ENCODE results near the gene CHAD.

The CHAD gene

DNA sequence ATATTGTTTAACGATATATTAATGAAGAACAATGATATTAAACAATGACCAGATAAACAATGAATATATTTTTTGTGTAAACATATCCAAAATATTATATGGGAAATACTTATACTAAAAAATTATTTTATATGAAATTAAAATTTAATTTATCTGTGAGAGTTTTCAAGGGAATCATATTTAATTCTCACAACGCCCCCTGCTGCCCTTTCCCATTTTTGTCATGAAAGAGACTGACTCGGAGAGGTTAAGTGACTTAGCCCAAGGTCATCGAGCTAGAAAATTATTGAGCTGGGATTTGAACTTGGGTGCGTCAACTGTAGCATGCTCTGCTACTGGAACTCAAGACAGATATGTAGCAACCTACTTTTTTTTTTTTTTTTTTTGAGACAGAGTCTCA lies 32.4 kb upstream of the CHAD start:
- TF ChIP-seq, protein P1, sequence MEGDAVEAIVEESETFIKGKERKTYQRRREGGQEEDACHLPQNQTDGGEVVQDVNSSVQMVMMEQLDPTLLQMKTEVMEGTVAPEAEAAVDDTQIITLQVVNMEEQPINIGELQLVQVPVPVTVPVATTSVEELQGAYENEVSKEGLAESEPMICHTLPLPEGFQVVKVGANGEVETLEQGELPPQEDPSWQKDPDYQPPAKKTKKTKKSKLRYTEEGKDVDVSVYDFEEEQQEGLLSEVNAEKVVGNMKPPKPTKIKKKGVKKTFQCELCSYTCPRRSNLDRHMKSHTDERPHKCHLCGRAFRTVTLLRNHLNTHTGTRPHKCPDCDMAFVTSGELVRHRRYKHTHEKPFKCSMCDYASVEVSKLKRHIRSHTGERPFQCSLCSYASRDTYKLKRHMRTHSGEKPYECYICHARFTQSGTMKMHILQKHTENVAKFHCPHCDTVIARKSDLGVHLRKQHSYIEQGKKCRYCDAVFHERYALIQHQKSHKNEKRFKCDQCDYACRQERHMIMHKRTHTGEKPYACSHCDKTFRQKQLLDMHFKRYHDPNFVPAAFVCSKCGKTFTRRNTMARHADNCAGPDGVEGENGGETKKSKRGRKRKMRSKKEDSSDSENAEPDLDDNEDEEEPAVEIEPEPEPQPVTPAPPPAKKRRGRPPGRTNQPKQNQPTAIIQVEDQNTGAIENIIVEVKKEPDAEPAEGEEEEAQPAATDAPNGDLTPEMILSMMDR (IDR thresholded peaks at IDR 0.05; ENCODE audit: insufficient read depth, low read depth, low read length, missing control alignments), result peak; percentile 40
- peak; percentile 33 for DNase-seq (ENCODE audit: low read depth)
- no peak overlapping the region for H3K4me3 ChIP-seq (ENCODE audit: low read length)

GRCh38 chr17:50499721-50500120 lies 31.0 kb upstream of the CHAD start:
- TF ChIP-seq, protein P1 (IDR thresholded peaks at IDR 0.05; ENCODE audit: insufficient read depth, low read depth, low read length, missing control alignments), result no peak
- no peak overlapping the region for H3K4me3 ChIP-seq (ENCODE audit: low read length)
- DNase-seq (ENCODE audit: low read depth), result no peak

- H3K4me3 ChIP-seq (ENCODE audit: low read length), result no peak overlapping the region
- TF ChIP-seq, protein P1 (IDR thresholded peaks at IDR 0.05; ENCODE audit: insufficient read depth, low read depth, low read length, missing control alignments), result no peak
- no peak for DNase-seq (ENCODE audit: low read depth)
Observed at GRCh38 chr17:50499270-50499669, 30.6 kb upstream of the CHAD start.

- peak; percentile 89 for DNase-seq (ENCODE audit: low read depth)
- TF ChIP-seq, protein P1 (IDR thresholded peaks at IDR 0.05; ENCODE audit: insufficient read depth, low read depth, low read length, missing control alignments), result no peak
- no peak overlapping the region for H3K4me3 ChIP-seq (ENCODE audit: low read length)
Observed at GRCh38 chr17:50498021-50498874, 29.6 kb upstream of the CHAD start.

DNA sequence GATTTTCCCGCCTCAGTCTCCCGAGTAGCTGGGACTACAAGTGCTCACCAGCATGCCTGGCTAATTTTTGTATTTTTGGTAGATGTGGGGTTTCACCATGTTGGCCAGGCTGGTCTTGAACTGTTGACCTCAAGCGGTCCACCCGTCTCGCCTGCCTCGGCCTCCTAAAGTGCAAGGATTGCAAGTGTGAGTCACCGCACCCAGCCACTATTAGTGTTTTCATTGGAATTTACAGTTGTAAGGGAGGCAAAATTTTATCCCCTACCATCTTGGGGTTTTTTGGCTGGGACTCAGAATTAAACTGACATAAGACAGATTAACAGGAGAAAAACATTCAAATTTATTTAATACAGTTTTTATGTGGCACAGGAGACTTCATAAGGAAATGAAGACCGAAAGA lies 27.2 kb upstream of the CHAD start:
- peak; percentile 44 for DNase-seq (ENCODE audit: low read depth)
- no peak overlapping the region for H3K4me3 ChIP-seq (ENCODE audit: low read length)
- TF ChIP-seq, protein P1 (IDR thresholded peaks at IDR 0.05; ENCODE audit: insufficient read depth, low read depth, low read length, missing control alignments), result no peak

DNA sequence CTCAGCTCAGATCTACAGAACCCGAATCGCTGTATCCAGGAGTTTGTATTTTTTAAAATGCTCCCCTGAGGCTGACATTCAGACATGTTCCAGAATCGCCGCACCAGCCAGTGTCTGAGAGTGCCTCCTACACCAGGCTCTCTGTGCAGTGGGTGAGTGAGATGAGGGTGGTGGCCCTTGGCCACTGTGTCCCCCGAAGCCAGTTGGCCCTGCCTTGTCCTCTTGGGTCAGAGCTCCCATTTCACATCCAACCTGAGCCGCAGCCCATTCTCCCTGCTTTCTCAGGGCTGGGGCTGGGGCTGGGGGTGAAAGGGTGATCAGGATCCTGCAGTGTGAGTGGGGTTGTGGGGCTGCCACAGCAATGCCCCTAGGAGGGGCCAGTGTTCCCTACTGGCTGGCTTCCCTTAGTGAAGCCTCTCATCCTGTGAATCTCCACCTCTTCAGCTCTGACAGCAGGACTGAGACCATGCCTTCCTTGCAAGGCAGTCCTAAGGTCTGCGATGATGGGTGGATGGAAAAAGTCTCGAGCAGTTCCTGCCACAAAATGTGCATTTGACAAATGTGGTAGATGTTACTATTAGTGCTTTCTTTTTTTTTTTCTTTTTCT lies 26.6 kb upstream of the CHAD start:
- H3K4me3 ChIP-seq (ENCODE audit: low read length), result no peak overlapping the region
- no peak for DNase-seq (ENCODE audit: low read depth)
- TF ChIP-seq, protein P1 (IDR thresholded peaks at IDR 0.05; ENCODE audit: insufficient read depth, low read depth, low read length, missing control alignments), result no peak

Measured in epithelial cell of esophagus (primary cell).